Measurements from ENCODE around the gene PDCL2. TPM values are rescaled to one million over a fixed set of nuclear protein-coding genes. Genes with fewer than 3 reads are reported as not detected.

The PDCL2 gene, protein sequence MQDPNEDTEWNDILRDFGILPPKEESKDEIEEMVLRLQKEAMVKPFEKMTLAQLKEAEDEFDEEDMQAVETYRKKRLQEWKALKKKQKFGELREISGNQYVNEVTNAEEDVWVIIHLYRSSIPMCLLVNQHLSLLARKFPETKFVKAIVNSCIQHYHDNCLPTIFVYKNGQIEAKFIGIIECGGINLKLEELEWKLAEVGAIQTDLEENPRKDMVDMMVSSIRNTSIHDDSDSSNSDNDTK
- total RNA-seq: not detected in 2 replicates

DNA sequence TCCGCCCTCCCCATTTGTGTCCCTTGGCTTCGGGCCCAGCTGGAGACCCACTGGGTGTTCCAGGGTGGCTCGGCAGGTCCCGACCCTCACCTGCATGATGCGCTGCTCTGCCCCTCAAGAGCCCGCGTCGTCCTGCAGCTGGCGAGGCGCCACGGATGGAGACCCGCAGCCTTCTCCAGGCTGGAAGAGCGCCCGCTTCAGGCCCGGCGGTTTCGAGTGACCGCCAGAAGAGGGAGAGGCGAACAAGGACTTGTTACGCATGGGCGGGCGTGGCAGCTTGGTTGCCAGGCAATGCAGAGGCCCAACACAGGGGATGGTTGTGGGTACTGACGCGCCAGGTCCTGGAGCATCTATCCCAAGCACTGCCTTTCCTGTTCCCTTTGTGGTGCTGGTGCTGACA is at the start of gene PDCL2:
PDCL2 (minus strand) TSS at position 232 of the 400 bp plus-strand sequence; CDS start at position 96, 136 bp downstream.
- TF ChIP-seq, protein P1, sequence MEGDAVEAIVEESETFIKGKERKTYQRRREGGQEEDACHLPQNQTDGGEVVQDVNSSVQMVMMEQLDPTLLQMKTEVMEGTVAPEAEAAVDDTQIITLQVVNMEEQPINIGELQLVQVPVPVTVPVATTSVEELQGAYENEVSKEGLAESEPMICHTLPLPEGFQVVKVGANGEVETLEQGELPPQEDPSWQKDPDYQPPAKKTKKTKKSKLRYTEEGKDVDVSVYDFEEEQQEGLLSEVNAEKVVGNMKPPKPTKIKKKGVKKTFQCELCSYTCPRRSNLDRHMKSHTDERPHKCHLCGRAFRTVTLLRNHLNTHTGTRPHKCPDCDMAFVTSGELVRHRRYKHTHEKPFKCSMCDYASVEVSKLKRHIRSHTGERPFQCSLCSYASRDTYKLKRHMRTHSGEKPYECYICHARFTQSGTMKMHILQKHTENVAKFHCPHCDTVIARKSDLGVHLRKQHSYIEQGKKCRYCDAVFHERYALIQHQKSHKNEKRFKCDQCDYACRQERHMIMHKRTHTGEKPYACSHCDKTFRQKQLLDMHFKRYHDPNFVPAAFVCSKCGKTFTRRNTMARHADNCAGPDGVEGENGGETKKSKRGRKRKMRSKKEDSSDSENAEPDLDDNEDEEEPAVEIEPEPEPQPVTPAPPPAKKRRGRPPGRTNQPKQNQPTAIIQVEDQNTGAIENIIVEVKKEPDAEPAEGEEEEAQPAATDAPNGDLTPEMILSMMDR (conservative IDR thresholded peaks at IDR 0.05; ENCODE audit: low read depth, low read length): no peak
- DNase-seq (ENCODE audit: low read depth): no peak
- H3K4me3 ChIP-seq (ENCODE audit: low read depth, low read length): no peak within 1 kb of the TSS

DNA sequence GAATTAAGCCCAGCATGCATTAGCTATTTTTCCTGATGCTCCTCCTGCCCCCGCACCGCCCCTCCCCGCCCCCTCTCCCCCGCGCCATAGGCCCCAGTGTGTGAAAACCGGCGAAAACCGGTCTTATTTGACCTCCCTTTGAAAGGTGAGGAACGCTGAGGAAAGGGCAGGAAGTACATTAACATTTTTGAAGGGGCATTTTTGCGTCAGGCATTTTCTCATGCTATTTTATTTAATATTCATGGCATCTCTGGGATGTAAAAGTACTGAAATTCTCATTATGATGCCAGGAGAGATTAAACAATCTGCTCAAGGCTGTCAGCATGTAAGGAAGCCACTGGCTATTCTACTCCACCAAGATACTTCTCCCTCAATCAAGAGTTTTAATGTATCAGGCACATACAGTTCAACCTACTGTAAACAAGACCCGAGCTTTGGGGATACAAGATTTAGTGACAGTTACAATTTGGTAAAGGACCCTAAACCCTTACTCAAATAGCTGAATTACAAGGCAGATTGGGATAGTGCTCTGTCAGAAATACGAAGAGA is 45.3 kb upstream of the PDCL2 start:
- H3K4me3 ChIP-seq (ENCODE audit: low read depth, low read length): no peak overlapping the region
- DNase-seq (ENCODE audit: low read depth): no peak
- TF ChIP-seq, protein P1 (conservative IDR thresholded peaks at IDR 0.05; ENCODE audit: low read depth, low read length): no peak

DNA sequence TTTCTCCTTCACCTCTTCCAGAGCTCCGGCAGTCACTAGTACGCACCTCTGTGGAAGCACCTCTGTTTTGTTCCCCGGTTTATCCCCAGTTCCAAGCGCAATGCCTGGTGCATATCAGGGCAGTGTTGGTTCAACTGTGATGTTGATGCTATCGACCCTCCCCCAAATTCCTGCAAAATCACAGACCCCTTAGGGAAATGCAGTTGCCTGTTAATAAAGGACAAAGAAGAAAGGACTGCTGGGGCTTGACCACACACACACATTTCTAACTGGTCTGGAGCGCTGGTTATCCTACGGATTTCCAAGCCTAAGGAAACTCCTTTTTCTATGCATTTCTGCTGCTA is 44.6 kb upstream of the PDCL2 start:
- H3K4me3 ChIP-seq (ENCODE audit: low read depth, low read length): peak overlapping the region; percentile 44
- TF ChIP-seq, protein P1 (conservative IDR thresholded peaks at IDR 0.05; ENCODE audit: low read depth, low read length): no peak

DNA sequence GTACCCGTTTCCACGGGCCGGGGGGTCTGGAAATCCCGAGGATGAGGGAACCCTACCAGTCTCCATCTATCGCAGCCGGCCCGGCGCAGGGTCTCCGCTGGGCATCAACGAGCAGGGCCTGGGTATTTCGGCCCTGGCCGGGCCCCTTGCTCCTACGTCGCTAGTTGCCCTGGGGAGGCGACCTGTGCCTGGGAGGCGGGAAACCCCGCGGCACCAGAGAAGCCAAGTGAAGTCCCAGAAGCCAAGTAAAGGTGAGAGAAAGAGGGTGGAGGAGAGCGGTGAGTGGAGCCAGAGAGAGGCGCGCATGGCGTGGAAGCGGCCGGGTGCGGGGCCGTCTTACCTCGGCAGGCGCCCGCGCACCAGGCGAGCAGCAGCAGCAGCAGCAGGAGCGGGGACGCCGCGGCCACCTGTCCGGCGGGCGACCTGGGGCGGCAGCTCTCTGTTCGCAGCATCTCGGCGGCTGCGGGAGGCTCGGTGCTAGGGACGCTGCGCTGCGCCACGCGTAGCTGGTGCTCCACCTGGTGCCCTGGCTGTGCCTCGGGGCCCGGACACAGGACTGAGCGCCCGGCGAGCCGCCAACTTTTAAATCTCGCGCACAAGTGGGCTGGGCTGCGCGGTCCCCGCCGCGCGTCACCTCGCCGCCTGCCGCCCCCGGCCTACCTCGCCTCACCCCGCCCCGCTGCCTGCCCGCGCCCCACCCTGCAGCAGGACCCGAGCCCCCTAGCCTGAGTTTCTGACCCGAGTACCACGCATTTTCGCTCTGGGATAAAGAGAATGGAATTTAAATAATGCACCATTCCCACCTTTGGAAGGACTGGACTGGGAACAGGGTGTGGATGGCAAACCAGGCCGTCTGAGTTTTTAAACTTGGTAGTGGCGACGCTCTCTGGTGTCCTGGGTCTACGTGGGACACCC is 44.0 kb upstream of the PDCL2 start, which contains the start of gene NMU:
NMU (minus strand) TSS at position 558 of the 915 bp plus-strand sequence; CDS start at position 452, 106 bp downstream.
- H3K4me3 ChIP-seq (ENCODE audit: low read depth, low read length): peak within 1 kb of the TSS; percentile 44
- DNase-seq (ENCODE audit: low read depth): no peak
- TF ChIP-seq, protein P1 (conservative IDR thresholded peaks at IDR 0.05; ENCODE audit: low read depth, low read length): no peak

More for the DNA sequence above, 44.6 kb upstream of the PDCL2 start:
- no peak for DNase-seq (ENCODE audit: low read depth)

DNA sequence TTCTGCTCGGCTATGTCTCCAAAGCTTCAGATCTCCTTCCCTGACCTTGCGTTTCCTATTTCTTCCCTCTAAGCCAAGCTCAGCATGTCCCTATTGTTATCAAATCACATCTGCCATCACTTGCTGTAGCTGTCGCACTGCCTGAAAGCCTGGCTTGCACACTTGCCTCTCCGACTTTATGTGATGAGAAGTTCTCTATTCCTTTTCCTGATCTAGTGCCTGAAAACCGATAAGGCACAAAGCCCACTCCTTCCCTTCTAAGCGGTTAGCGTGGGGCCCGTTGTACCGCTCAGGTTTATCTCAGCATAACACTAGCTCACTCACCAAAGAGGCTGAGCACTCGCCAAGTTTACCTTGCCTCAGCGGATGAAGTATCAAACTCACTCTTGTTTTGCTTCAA is 43.2 kb upstream of the PDCL2 start:
- TF ChIP-seq, protein P1 (conservative IDR thresholded peaks at IDR 0.05; ENCODE audit: low read depth, low read length): no peak
- no peak overlapping the region for H3K4me3 ChIP-seq (ENCODE audit: low read depth, low read length)
- DNase-seq (ENCODE audit: low read depth): no peak

DNA sequence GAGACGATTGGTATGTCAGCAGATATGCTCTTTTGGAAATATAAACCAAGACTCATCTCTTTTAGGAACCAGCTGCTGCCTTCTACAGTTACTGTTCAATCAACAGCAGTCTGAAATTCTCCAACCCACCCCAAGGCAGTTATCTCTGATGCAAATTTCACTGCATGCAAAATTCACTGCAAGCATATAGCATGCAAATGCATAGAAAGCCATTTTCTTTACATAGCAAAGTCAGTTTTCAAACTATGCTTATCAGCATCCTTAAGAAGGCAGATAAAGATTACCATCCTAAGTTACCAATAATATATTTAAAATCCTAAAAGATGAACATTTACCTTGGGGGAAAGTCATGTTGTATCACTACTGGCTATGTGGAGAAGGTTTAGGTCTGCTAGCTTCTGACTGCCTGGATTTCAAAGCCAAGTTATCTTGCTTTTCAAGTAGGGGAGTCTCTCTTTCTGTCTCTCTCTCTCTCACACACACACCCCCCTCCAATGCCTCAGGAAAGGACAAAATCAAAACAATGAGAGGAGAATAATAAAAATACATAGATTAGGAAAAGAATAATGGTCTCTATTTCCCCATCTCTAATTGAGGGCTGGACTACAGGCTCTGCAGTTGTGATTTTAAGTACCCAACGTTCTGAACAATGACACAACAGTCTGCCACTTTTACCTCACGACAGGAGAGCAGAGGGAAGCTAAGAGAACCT is 42.5 kb upstream of the PDCL2 start:
- no peak for DNase-seq (ENCODE audit: low read depth)
- H3K4me3 ChIP-seq (ENCODE audit: low read depth, low read length): no peak overlapping the region
- TF ChIP-seq, protein P1 (conservative IDR thresholded peaks at IDR 0.05; ENCODE audit: low read depth, low read length): no peak
